CD8-positive, alpha-beta memory T cell (primary cell): Measurements from ENCODE around the gene NECTIN4. TPM values are rescaled to one million over a fixed set of nuclear protein-coding genes. Genes with fewer than 3 reads are reported as not detected.

Experiments used
- CTCF ChIA-PET: fragments of 350-600 bp; sonication (Branson Sonifier 250); formaldehyde crosslinking; loops from one replicate; lab custom pipeline; 2021; ENCODE audit warnings: antibody characterized with exemption; lab: Charles Lee
- POLR2A ChIA-PET: fragments of 350-600 bp; sonication (Branson Sonifier 250); formaldehyde crosslinking; loops from one replicate; lab custom pipeline; 2021; ENCODE audit warnings: antibody characterized with exemption; lab: Charles Lee
- DNase-seq, 5 donors: peaks; one replicate each; pipeline versions ENCODE4 v3.0.0 to v3.0.0-alpha.2; 2020 to 2022; ENCODE audit warnings: mixed read lengths in 1 of 5
- H3K27ac ChIP-seq: one replicate; pipeline ENCODE4 v1.7.0; 2013; ENCODE audit warnings: low read depth, mild to moderate bottlenecking, low read length, moderate library complexity
- H3K27me3 ChIP-seq: 2 replicates; pipeline ENCODE4 v1.7.0; 2013; ENCODE audit warnings: low read length, mild to moderate bottlenecking; ENCODE audit not compliant: insufficient read depth, poor library complexity, severe bottlenecking
- H3K36me3 ChIP-seq: 2 replicates; pipeline ENCODE4 v1.7.0; 2013; ENCODE audit warnings: mild to moderate bottlenecking, low read length, moderate library complexity; ENCODE audit not compliant: insufficient read depth
- H3K4me1 ChIP-seq: 2 replicates; pipeline ENCODE4 v1.7.0; 2013; ENCODE audit warnings: mild to moderate bottlenecking, low read length, moderate library complexity; ENCODE audit not compliant: insufficient read depth
- H3K4me3 ChIP-seq: 2 replicates; pipeline ENCODE4 v1.7.0; 2013; ENCODE audit warnings: mild to moderate bottlenecking, low read length
- H3K9me3 ChIP-seq: 2 replicates; pipeline ENCODE4 v1.7.0; 2013; ENCODE audit warnings: mild to moderate bottlenecking, low read length
- H3K27ac Mint-ChIP-seq, 8 donors: one replicate each; pipeline ENCODE4 v1.8.0; 2020 to 2021; ENCODE audit warnings: mixed read lengths in 8 of 8, mild to moderate bottlenecking in 6 of 8, inconsistent platforms in 3 of 8, moderate library complexity in 3 of 8
- H3K27me3 Mint-ChIP-seq, 2 donors: one replicate each; pipeline ENCODE4 v1.8.0; 2020 to 2021; ENCODE audit warnings: mixed read lengths in 2 of 2, mild to moderate bottlenecking in 1 of 2, moderate library complexity in 1 of 2
- H3K36me3 Mint-ChIP-seq, 3 donors: one replicate each; pipeline ENCODE4 v1.8.0; 2020 to 2021; ENCODE audit warnings: mixed read lengths in 3 of 3, inconsistent platforms in 1 of 3, mild to moderate bottlenecking in 1 of 3
- H3K4me1 Mint-ChIP-seq, 3 donors: one replicate each; pipeline ENCODE4 v1.8.0; 2020 to 2021; ENCODE audit warnings: mixed read lengths in 3 of 3, inconsistent platforms in 1 of 3, mild to moderate bottlenecking in 1 of 3
- H3K4me3 Mint-ChIP-seq, 7 donors: one replicate each; pipeline ENCODE4 v1.8.0; 2020 to 2021; ENCODE audit warnings: mixed read lengths in 7 of 7, mild to moderate bottlenecking in 6 of 7, moderate library complexity in 4 of 7, inconsistent platforms in 2 of 7
- H3K9me3 Mint-ChIP-seq, 5 donors: one replicate each; pipeline ENCODE4 v1.8.0; 2020 to 2022; ENCODE audit warnings: mixed read lengths in 5 of 5, mild to moderate bottlenecking in 3 of 5, moderate library complexity in 2 of 5, inconsistent platforms in 1 of 5
- polyA plus RNA-seq: library from polyadenylated mRNA; unstranded; fragments of 300-500 nt; fragmentation: Illumina TruSeq; gene quantifications from one replicate; pipeline ENCODE4 v1.2.3, GENCODE V29; 2021
- total RNA-seq, 2 experiments: library from RNA; stranded (reverse); gene quantifications; one replicate each; pipeline ENCODE4 v1.2.3, GENCODE V29; 2021

NECTIN4 gene
- total and polyA plus RNA-seq, 3 experiments from 2014 or later: 0.09 TPM; not detected in 1

GRCh38 chr1:161052899-161053298, 36.5 kb downstream of the NECTIN4 start:
- Mint-ChIP-seq H3K27ac (peak overlapping the region in 7 of 8 donors; percentile 3 to 85 (median 52)), H3K4me3 (peak overlapping the region in 1 of 7 donors; percentile 5), H3K4me1 (peaks cover 28 to 43% (median 29%) of the 10 kb centered on the region in 3 donors), H3K27me3 (peaks cover 0 to 1% of the 10 kb centered on the region in 2 donors), H3K9me3 (no peaks in the 10 kb centered on the region), H3K36me3 (peaks cover 17 to 93% (median 27%) of the 10 kb centered on the region in 3 donors)
- Histone ChIP-seq H3K36me3 (peaks cover 85% of the 10 kb centered on the region), H3K27me3 (no peaks in the 10 kb centered on the region), H3K9me3 (no peaks in the 10 kb centered on the region), H3K27ac (no peak overlapping the region), H3K4me3 (no peak overlapping the region), H3K4me1 (peaks cover 13% of the 10 kb centered on the region)
- ChIA-PET POLR2A (interaction anchor here (0.6 kb wide), 1 partner anchor 55 kb away, joined by 8 read pairs; no protein-coding TSS in a partner anchor), CTCF (interaction anchor here (0.9 kb wide), 1 partner anchor 19 kb away, joined by 3 read pairs; no protein-coding TSS in a partner anchor)
- no peak for DNase-seq

- CTCF ChIA-PET: interaction anchor here (1.4 kb wide), 1 partner anchor 46 kb away, joined by 3 read pairs; no protein-coding TSS in a partner anchor
- POLR2A ChIA-PET: interaction anchor here (0.7 kb wide), 2 partner anchors 14 to 61 kb away, joined by 3 read pairs; no protein-coding TSS in a partner anchor
- H3K27me3 ChIP-seq: no peaks in the 10 kb centered on the region
- DNase-seq: no peak
- peaks cover 11% of the 10 kb centered on the region for H3K4me1 ChIP-seq
- no peaks in the 10 kb centered on the region for H3K27me3 Mint-ChIP-seq
- H3K9me3 ChIP-seq: no peaks in the 10 kb centered on the region
- no peak overlapping the region for H3K4me3 ChIP-seq
- H3K9me3 Mint-ChIP-seq: no peaks in the 10 kb centered on the region
- H3K36me3 Mint-ChIP-seq: peaks cover 17 to 89% (median 22%) of the 10 kb centered on the region in 3 donors
- peaks cover 24 to 43% (median 27%) of the 10 kb centered on the region in 3 donors for H3K4me1 Mint-ChIP-seq
- no peak overlapping the region for H3K27ac Mint-ChIP-seq
- H3K27ac ChIP-seq: no peak overlapping the region
- H3K4me3 Mint-ChIP-seq: no peak overlapping the region
- H3K36me3 ChIP-seq: peaks cover 73% of the 10 kb centered on the region
Measured at GRCh38 chr1:161051219-161051618, 38.1 kb downstream of the NECTIN4 start.

- DNase-seq: no peak
- Mint-ChIP-seq H3K36me3 (peaks cover 15 to 87% (median 22%) of the 10 kb centered on the region in 3 donors), H3K4me3 (peak overlapping the region in 1 of 7 donors; percentile 65), H3K27me3 (no peaks in the 10 kb centered on the region), H3K4me1 (peaks cover 35 to 49% (median 36%) of the 10 kb centered on the region in 3 donors), H3K27ac (peak overlapping the region in 7 of 8 donors; percentile 15 to 92 (median 72)), H3K9me3 (no peaks in the 10 kb centered on the region)
- ChIA-PET POLR2A (interaction anchor here (5.0 kb wide), 1 partner anchor 20 kb away, joined by 81 read pairs; the partner anchor contains the start of gene ARHGAP30), CTCF (no interaction called here)
- H3K27ac ChIP-seq: no peak overlapping the region
- no peaks in the 10 kb centered on the region for H3K27me3 ChIP-seq
- peaks cover 57% of the 10 kb centered on the region for H3K36me3 ChIP-seq
- H3K4me3 ChIP-seq: no peak overlapping the region
- no peaks in the 10 kb centered on the region for H3K9me3 ChIP-seq
- H3K4me1 ChIP-seq: peaks cover 16% of the 10 kb centered on the region
Measured at GRCh38 chr1:161048949-161049722, 40.2 kb downstream of the NECTIN4 start.

- POLR2A ChIA-PET: interaction anchor here (1.0 to 5.0 kb wide), 5 partner anchors 7 to 50 kb away, joined by 3 to 81 read pairs (median 12); partner anchors contain the start of genes ARHGAP30, KLHDC9 and TSTD1
- no peaks in the 10 kb centered on the region for H3K27me3 ChIP-seq
- H3K27ac Mint-ChIP-seq: peak overlapping the region; percentile 89 to 100 (median 99)
- H3K9me3 Mint-ChIP-seq: no peaks in the 10 kb centered on the region
- H3K4me3 Mint-ChIP-seq: peak overlapping the region in 3 of 7 donors; percentile 19 to 97 (median 65)
- no peak for DNase-seq
- H3K36me3 Mint-ChIP-seq: peaks cover 9 to 80% (median 18%) of the 10 kb centered on the region in 3 donors
- H3K4me1 ChIP-seq: peaks cover 14% of the 10 kb centered on the region
- peaks cover 49% of the 10 kb centered on the region for H3K36me3 ChIP-seq
- CTCF ChIA-PET: interaction anchor here (0.8 to 4.4 kb wide), 5 partner anchors 13 to 50 kb away, joined by 3 to 61 read pairs (median 6); partner anchors contain the start of genes ARHGAP30 and KLHDC9
- H3K27ac ChIP-seq: no peak overlapping the region
- H3K27me3 Mint-ChIP-seq: no peaks in the 10 kb centered on the region
- no peak overlapping the region for H3K4me3 ChIP-seq
- peaks cover 32 to 52% (median 45%) of the 10 kb centered on the region in 3 donors for H3K4me1 Mint-ChIP-seq
- no peaks in the 10 kb centered on the region for H3K9me3 ChIP-seq
Measured at GRCh38 chr1:161047436-161048420, 41.6 kb downstream of the NECTIN4 start.

GRCh38 chr1:161046605-161047228, 42.6 kb downstream of the NECTIN4 start:
- Histone ChIP-seq H3K36me3 (peaks cover 50% of the 10 kb centered on the region), H3K4me1 (peaks cover 17% of the 10 kb centered on the region), H3K27me3 (no peaks in the 10 kb centered on the region), H3K9me3 (no peaks in the 10 kb centered on the region), H3K27ac (peak overlapping the region; percentile 94), H3K4me3 (peak overlapping the region; percentile 99)
- H3K4me1 Mint-ChIP-seq: peaks cover 29 to 56% (median 44%) of the 10 kb centered on the region in 3 donors
- peak overlapping the region; percentile 89 to 100 (median 99) for H3K27ac Mint-ChIP-seq
- peak overlapping the region; percentile 88 to 97 (median 92) for H3K4me3 Mint-ChIP-seq
- no peaks in the 10 kb centered on the region for H3K9me3 Mint-ChIP-seq
- CTCF ChIA-PET: interaction anchor here (0.8 to 4.4 kb wide), 10 partner anchors 9 to 209 kb away, joined by 3 to 61 read pairs (median 4); partner anchors contain the start of genes ARHGAP30, KLHDC9 and UFC1
- no peaks in the 10 kb centered on the region for H3K27me3 Mint-ChIP-seq
- H3K36me3 Mint-ChIP-seq: peaks cover 11 to 80% (median 16%) of the 10 kb centered on the region in 3 donors
- POLR2A ChIA-PET: interaction anchor here (0.7 to 5.0 kb wide), 11 partner anchors 8 to 267 kb away, joined by 3 to 81 read pairs (median 4); partner anchors contain the start of genes ARHGAP30, DEDD, KLHDC9 and SDHC
- DNase-seq: no peak

GRCh38 chr1:161045736-161046604, 43.4 kb downstream of the NECTIN4 start, which contains the start of gene USF1:
Gene USF1, minus strand, starts transcription at chr1:161045977. Its CDS starts 2,702 bp downstream, at chr1:161043275.
- H3K9me3 ChIP-seq: no peaks in the 10 kb centered on the region
- Mint-ChIP-seq H3K9me3 (no peaks in the 10 kb centered on the region), H3K27me3 (no peaks in the 10 kb centered on the region), H3K27ac (peak within 1 kb of the TSS; percentile 89 to 100 (median 99)), H3K4me3 (peak within 1 kb of the TSS; percentile 88 to 97 (median 92)), H3K4me1 (peaks cover 32 to 62% (median 49%) of the 10 kb centered on the region in 3 donors), H3K36me3 (peaks cover 10 to 80% (median 20%) of the 10 kb centered on the region in 3 donors)
- peak within 1 kb of the TSS; percentile 99 for H3K4me3 ChIP-seq
- peaks cover 23% of the 10 kb centered on the region for H3K4me1 ChIP-seq
- H3K27me3 ChIP-seq: no peaks in the 10 kb centered on the region
- POLR2A ChIA-PET: interaction anchor here (0.6 to 5.0 kb wide), 17 partner anchors 7 to 268 kb away, joined by 3 to 81 read pairs (median 5); partner anchors contain the start of genes ARHGAP30, DEDD, F11R and KLHDC9
- DNase-seq: peak; percentile 85 to 96 (median 93)
- H3K36me3 ChIP-seq: peaks cover 49% of the 10 kb centered on the region
- CTCF ChIA-PET: interaction anchor here (0.7 to 4.4 kb wide), 15 partner anchors 8 to 209 kb away, joined by 3 to 61 read pairs (median 4); partner anchors contain the start of genes ARHGAP30, F11R, KLHDC9 and NIT1
- peak within 1 kb of the TSS; percentile 94 for H3K27ac ChIP-seq
